Measurements from ENCODE around the gene RAPGEF2. TPM values are rescaled to one million over a fixed set of nuclear protein-coding genes. Genes with fewer than 3 reads are reported as not detected.

Gene RAPGEF2
- total and polyA plus RNA-seq, 2 of the 8 experiments (the other 6 are each of a cell fraction or from before 2014, with no cell fraction given) = 24.4 to 48.6 TPM

DNA sequence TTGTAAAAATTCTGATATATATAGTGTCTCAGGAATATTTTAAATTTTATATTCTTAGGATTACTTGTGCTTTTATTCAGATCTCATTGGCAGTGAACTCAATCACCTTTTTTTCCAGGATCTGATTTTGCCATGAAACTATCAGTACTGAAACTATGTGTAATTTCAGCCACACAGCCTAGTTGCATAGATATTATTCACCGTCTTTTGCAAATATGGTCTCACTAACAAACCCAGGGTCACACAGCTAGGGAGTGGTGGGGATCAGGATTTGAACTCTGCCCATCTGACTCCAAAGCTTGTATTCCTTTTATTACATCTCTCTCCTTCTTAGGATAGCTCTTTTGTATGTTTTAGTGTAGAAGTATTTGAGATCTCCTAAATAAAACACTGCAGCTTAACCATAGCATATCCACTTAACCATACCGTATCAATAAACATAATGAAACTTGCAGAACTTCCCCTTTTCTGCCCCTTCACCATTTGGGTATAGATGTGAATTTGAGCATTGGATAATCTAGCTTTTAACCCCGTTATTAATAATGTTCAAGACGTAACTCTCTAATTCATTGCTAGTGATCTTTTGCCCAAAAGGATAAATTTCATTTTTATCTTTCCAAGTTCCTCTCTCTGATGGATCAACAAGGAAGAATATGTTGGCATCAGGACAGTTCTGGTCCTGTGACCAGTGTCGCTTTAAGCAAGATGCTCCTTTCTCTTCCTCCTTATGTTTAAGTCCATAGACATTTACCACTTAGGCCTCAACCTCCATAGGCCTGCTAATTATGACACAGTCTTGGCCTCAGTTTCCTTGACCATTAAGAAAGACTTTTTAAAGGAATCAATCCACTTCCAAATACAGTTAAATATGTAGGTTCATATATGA lies 74.6 kb downstream of the RAPGEF2 start:
- no peak overlapping the region for H3K9ac ChIP-seq (replicated peaks in 1 of 4; ENCODE audit: extremely low read depth in 1 of 4, low read depth in 3 of 4, low read length in 3 of 4)
- H2BK5ac ChIP-seq (ENCODE audit: low read depth, low read length) = no peak overlapping the region
- POLR2A ChIA-PET (ENCODE audit: partially characterized antibody) = no interaction called here
- no peak overlapping the region for H3K4me3 ChIP-seq (ENCODE audit: extremely low read depth in 1 of 4, insufficient read depth in 2 of 4, low read depth in 3 of 4, low read length in 4 of 4)
- no peak overlapping the region for H2BK120ac ChIP-seq (replicated peaks; ENCODE audit: low read depth, low read length)
- H3K18ac ChIP-seq (ENCODE audit: extremely low read depth, low read length) = no peak overlapping the region
- H3K27me3 ChIP-seq (replicated peaks in 1 of 4; ENCODE audit: control insufficient read depth in 3 of 4, extremely low read depth in 1 of 4, insufficient read depth in 3 of 4, low read length in 3 of 4) = no peaks in the 10 kb centered on the region
- no peaks in the 10 kb centered on the region; the same call in 1 of the 2 replicates for H3K79me1 ChIP-seq (ENCODE audit: low read depth, low read length)
- no peak for FAIRE-seq
- no peak overlapping the region for H3K4me2 ChIP-seq (ENCODE audit: insufficient read depth in 1 of 2, low read depth in 2 of 2, low read length in 2 of 2)
- DNase-seq (ENCODE audit: low read depth in 1 of 2, low spot score in 2 of 2) = no peak
- no peaks in the 10 kb centered on the region for H3K36me3 ChIP-seq (ENCODE audit: control insufficient read depth in 2 of 4, insufficient read depth in 4 of 4, low read length in 3 of 4)
- peaks cover 5 to 89% of the 10 kb centered on the region in 2 experiments; a peak in 3 of 4 replicates for H3K79me2 ChIP-seq (ENCODE audit: control insufficient read depth in 1 of 2, insufficient read depth in 2 of 2, low read length in 2 of 2)
- H2BK12ac ChIP-seq (ENCODE audit: low read depth, low read length) = no peak overlapping the region
- WGBS, 2 experiments (ENCODE audit: extremely low coverage in 1 of 2, insufficient coverage in 1 of 2, insufficient read length in 1 of 2, insufficient replicate concordance in 2 of 2, low coverage in 1 of 2, low lambda C conversion rate in 2 of 2, missing lambda C conversion rate in 1 of 2) = 90% methylated on average over 5 of the region's 5 CpGs; no CpG with 5 or more reads in 1 of the 2 experiments
- no peak overlapping the region for H3K27ac ChIP-seq (ENCODE audit: low read depth, low read length)
- H4K91ac ChIP-seq (replicated peaks; ENCODE audit: insufficient read length, low read length) = no peak overlapping the region
- H2BK20ac ChIP-seq (ENCODE audit: low read length) = no peak overlapping the region
- H3K56ac ChIP-seq (replicated peaks; ENCODE audit: insufficient read length, low read depth, low read length) = no peak overlapping the region
- no peak overlapping the region for H2AK5ac ChIP-seq (ENCODE audit: low read depth, low read length)
- CTCF ChIA-PET (ENCODE audit: partially characterized antibody) = interaction anchor here (0.6 to 4.2 kb wide), 7 partner anchors 13 to 327 kb away, joined by 3 to 20 read pairs (median 3); no protein-coding TSS in a partner anchor
- no peaks in the 10 kb centered on the region for H3K9me3 ChIP-seq (ENCODE audit: insufficient read depth in 2 of 2, low read depth in 1 of 2, low read length in 1 of 2)
- TF ChIP-seq TEAD4 (IDR thresholded peaks at IDR 0.05; ENCODE audit: low read depth, low read length) (no peak), POU5F1 (IDR thresholded peaks at IDR 0.05; ENCODE audit: low read depth, low read length) (no peak), RFX5 (IDR thresholded peaks at IDR 0.05; ENCODE audit: borderline replicate concordance, low read depth, low read length) (no peak), CREB1 (IDR thresholded peaks at IDR 0.05) (no peak), POLR2A (IDR thresholded peaks at IDR 0.05; ENCODE audit: control extremely low read depth in 1 of 2, low read depth in 2 of 2, low read length in 2 of 2) (no peak), SP4 (IDR thresholded peaks at IDR 0.05; ENCODE audit: low read length) (no peak), SIRT6 (IDR thresholded peaks at IDR 0.05; ENCODE audit: low read length) (no peak), TAF7 (optimal IDR thresholded peaks at IDR 0.05; ENCODE audit: borderline replicate concordance, low read depth, low read length) (no peak)
- H3K4me1 ChIP-seq (replicated peaks in 1 of 4; ENCODE audit: control insufficient read depth in 3 of 4, insufficient read depth in 4 of 4, low read length in 3 of 4) = peaks cover 7 to 17% (median 11%) of the 10 kb centered on the region in 4 experiments
- no peak overlapping the region for H3K14ac ChIP-seq (ENCODE audit: insufficient read length)
- H2BK15ac ChIP-seq (ENCODE audit: low read length) = no peak overlapping the region
- no peak overlapping the region for H4K5ac ChIP-seq (ENCODE audit: insufficient read length, low read depth, low read length)
- no peaks in the 10 kb centered on the region for H3K23me2 ChIP-seq (ENCODE audit: low read depth, low read length)
- no peak overlapping the region for H3K4ac ChIP-seq (replicated peaks; ENCODE audit: insufficient read length, low read depth, low read length)
- no peak overlapping the region for H2AFZ ChIP-seq (ENCODE audit: low read length)
- no peak overlapping the region for H4K8ac ChIP-seq (ENCODE audit: extremely low read depth, insufficient read depth, low read length)
- H3K23ac ChIP-seq (ENCODE audit: insufficient read length) = no peak overlapping the region
- peaks cover 0 to 2% of the 10 kb centered on the region in 2 experiments for H4K20me1 ChIP-seq (replicated peaks in 1 of 2; ENCODE audit: control insufficient read depth in 1 of 2, insufficient read depth in 2 of 2, low read length in 2 of 2)

Data from H1 (cell line).